GM10248 (cell line): ENCODE measurements around the gene RPL26.

Experiments
- CTCF ChIA-PET: fragments of 300-600 bp; sonication (Branson Sonifier 250); formaldehyde crosslinking; extraction: SDS; loops from one replicate; lab custom pipeline; 2021; ENCODE audit warnings: antibody characterized with exemption; lab: Yijun Ruan, JAX
- POLR2A ChIA-PET: fragments of 350-650 bp; sonication (Branson Sonifier 250); formaldehyde crosslinking; extraction: SDS; loops from one replicate; lab custom pipeline; 2020; ENCODE audit warnings: antibody characterized with exemption; lab: Yijun Ruan, JAX
- DNase-seq: peaks from one replicate; pipeline ENCODE4 v3.0.0; 2012; ENCODE audit errors: extremely low spot score
- CTCF ChIP-seq: IDR thresholded peaks from 2 replicates; pipeline ENCODE4 v1.5.1; 2012; ENCODE audit warnings: mild to moderate bottlenecking, low read depth; ENCODE audit errors: extremely low read depth, missing control alignments, control extremely low read depth

The RPL26 gene

GRCh38 chr17:8392674-8393469 lies 9.9 kb upstream of the RPL26 start:
- POLR2A ChIA-PET: no interaction called here
- TF ChIP-seq CTCF: no peak
- CTCF ChIA-PET: interaction anchor here (1.9 to 4.7 kb wide), 3 partner anchors 9 to 17 kb away, joined by 4 to 21 read pairs (median 15); partner anchors contain the start of gene KRABD2
- no peak for DNase-seq

- DNase-seq: no peak
- ChIA-PET POLR2A (no interaction called here), CTCF (interaction anchor here (1.3 to 4.1 kb wide), 3 partner anchors 9 to 18 kb away, joined by 4 to 15 read pairs (median 7); partner anchors contain the start of gene KRABD2)
- no peak for TF ChIP-seq CTCF
Measured at GRCh38 chr17:8392274-8392673, 9.3 kb upstream of the RPL26 start.

GRCh38 chr17:8391711-8392110 lies 8.7 kb upstream of the RPL26 start:
- DNase-seq: no peak
- POLR2A ChIA-PET: no interaction called here
- CTCF ChIA-PET: interaction anchor here (1.3 to 4.1 kb wide), 2 partner anchors 8 to 19 kb away, joined by 7 to 15 read pairs; no protein-coding TSS in a partner anchor
- no peak for TF ChIP-seq CTCF

GRCh38 chr17:8387914-8388651 lies 5.1 kb upstream of the RPL26 start:
- ChIA-PET CTCF (interaction anchor here (1.5 kb wide), 1 partner anchor 9 kb away, joined by 3 read pairs; no protein-coding TSS in a partner anchor), POLR2A (interaction anchor here (0.6 kb wide), 1 partner anchor 140 kb away, joined by 3 read pairs; the partner anchor contains the start of gene CTC1)
- DNase-seq: no peak
- TF ChIP-seq CTCF: no peak

GRCh38 chr17:8386841-8387240 lies 3.8 kb upstream of the RPL26 start:
- DNase-seq: no peak
- POLR2A ChIA-PET: no interaction called here
- no peak for TF ChIP-seq CTCF
- CTCF ChIA-PET: interaction anchor here (0.8 to 1.5 kb wide), 2 partner anchors 10 to 360 kb away, joined by 3 read pairs; no protein-coding TSS in a partner anchor

GRCh38 chr17:8384801-8385378 lies 1.9 kb upstream of the RPL26 start:
- ChIA-PET CTCF (interaction anchor here (1.6 kb wide), 1 partner anchor 613 kb away, joined by 5 read pairs; no protein-coding TSS in a partner anchor), POLR2A (no interaction called here)
- TF ChIP-seq CTCF: no peak
- no peak for DNase-seq
